IMR-90 (cell line): ENCODE data around the gene PTPRG. TPM values are rescaled to one million over a fixed set of nuclear protein-coding genes. Genes with fewer than 3 reads are reported as not detected.

Source experiments
- ATAC-seq: fragments of 200-7000 bp; cut with Tn5 transposase; 2 replicates; pipeline ENCODE4 v1.9.1; 2020; ENCODE audit warnings: low read depth, mild to moderate bottlenecking, moderate library complexity
- BruUV-seq: library from RNA; stranded (reverse); fragments of 400-500 nt; replicated peaks from 2 replicates; lab custom pipeline; 2021; lab: Mats Ljungman, UMichigan
- CTCF ChIA-PET: fragments of 300-600 bp; formaldehyde crosslinking; extraction: SDS; loops from one replicate; lab custom pipeline; 2021; ENCODE audit warnings: antibody characterized with exemption; lab: Yijun Ruan, JAX
- POLR2A ChIA-PET: fragments of 300-600 bp; sonication (Branson Sonifier 250); formaldehyde crosslinking; loops from one replicate; lab custom pipeline; 2022; ENCODE audit warnings: antibody characterized with exemption; ENCODE audit not compliant: unreplicated experiment; lab: Charles Lee
- DNase-seq: peaks from one replicate; pipeline ENCODE4 v3.0.0; 2013
- H2AFZ ChIP-seq: replicated peaks from 2 replicates; pipeline ENCODE3; 2013; ENCODE audit warnings: low read length, mild to moderate bottlenecking; ENCODE audit not compliant: poor library complexity
- H2AK5ac ChIP-seq: 2 replicates; pipeline ENCODE4 v1.6.1; 2013; ENCODE audit warnings: low read depth, low read length, inconsistent platforms
- H2AK9ac ChIP-seq: replicated peaks from 2 replicates; pipeline ENCODE3; 2013; ENCODE audit warnings: mild to moderate bottlenecking, low read depth, low read length, moderate library complexity; ENCODE audit not compliant: poor library complexity
- H2BK120ac ChIP-seq: 2 replicates; pipeline ENCODE4 v1.6.1; 2013; ENCODE audit warnings: low read depth, low read length, inconsistent platforms
- H2BK15ac ChIP-seq: 3 replicates; pipeline ENCODE4 v1.6.1; 2013; ENCODE audit warnings: low read depth, low read length, inconsistent platforms
- H2BK20ac ChIP-seq: 2 replicates; pipeline ENCODE4 v1.6.1; 2013; ENCODE audit warnings: low read depth, mild to moderate bottlenecking, inconsistent platforms, low read length, moderate library complexity
- H2BK5ac ChIP-seq: 2 replicates; pipeline ENCODE4 v1.6.1; 2013; ENCODE audit warnings: mild to moderate bottlenecking, low read depth, low read length, inconsistent platforms; ENCODE audit not compliant: poor library complexity, severe bottlenecking
- H3K14ac ChIP-seq: replicated peaks from 2 replicates; pipeline ENCODE4 v1.6.1; 2013; ENCODE audit warnings: low read depth, low read length, inconsistent platforms
- H3K18ac ChIP-seq: 2 replicates; pipeline ENCODE4 v1.6.1; 2013; ENCODE audit warnings: low read depth, low read length, control low read depth
- H3K23ac ChIP-seq: 2 replicates; pipeline ENCODE4 v1.6.1; 2013; ENCODE audit warnings: low read depth, low read length, inconsistent platforms
- H3K27ac ChIP-seq: 2 replicates; pipeline ENCODE4 v1.5.1; 2013; ENCODE audit warnings: mild to moderate bottlenecking, control low read depth, low read length; ENCODE audit not compliant: insufficient read depth
- H3K27me3 ChIP-seq: 2 replicates; pipeline ENCODE4 v1.6.1; 2013; ENCODE audit warnings: low read length; ENCODE audit not compliant: control insufficient read depth, insufficient read depth
- H3K36me3 ChIP-seq: 2 replicates; pipeline ENCODE4 v1.6.1; 2013; ENCODE audit warnings: low read length, mixed read lengths; ENCODE audit not compliant: control insufficient read depth, insufficient read depth
- H3K4ac ChIP-seq: 2 replicates; pipeline ENCODE4 v1.6.1; 2013; ENCODE audit warnings: low read depth, low read length, inconsistent platforms
- H3K4me1 ChIP-seq: 2 replicates; pipeline ENCODE4 v1.6.1; 2013; ENCODE audit warnings: low read length, mixed read lengths; ENCODE audit not compliant: control insufficient read depth, insufficient read depth
- H3K4me2 ChIP-seq: 2 replicates; pipeline ENCODE4 v1.6.1; 2013; ENCODE audit warnings: low read depth, mild to moderate bottlenecking, control low read depth, low read length, moderate library complexity
- H3K4me3 ChIP-seq: 2 replicates; pipeline ENCODE4 v1.5.1; 2013; ENCODE audit warnings: low read depth, mild to moderate bottlenecking, control low read depth, low read length, moderate library complexity; ENCODE audit not compliant: insufficient read depth
- H3K56ac ChIP-seq: 2 replicates; pipeline ENCODE4 v1.6.1; 2013; ENCODE audit warnings: low read length, inconsistent platforms; ENCODE audit not compliant: insufficient read depth; ENCODE audit errors: extremely low read depth
- H3K79me1 ChIP-seq, 2 experiments: 2 replicates each; pipeline ENCODE4 v1.6.1; 2013; ENCODE audit warnings: low read length in 2 of 2, inconsistent platforms in 1 of 2, low read depth in 1 of 2
- H3K9ac ChIP-seq: 2 replicates; pipeline ENCODE4 v1.6.1; 2013; ENCODE audit warnings: low read depth, low read length, control low read depth
- H3K9me1 ChIP-seq: 2 replicates; pipeline ENCODE4 v1.6.1; 2013; ENCODE audit warnings: low read length, inconsistent platforms; ENCODE audit not compliant: insufficient read depth
- H3K9me3 ChIP-seq: 2 replicates; pipeline ENCODE4 v1.6.1; 2013; ENCODE audit warnings: low read length; ENCODE audit not compliant: control insufficient read depth, insufficient read depth
- H4K20me1 ChIP-seq: 2 replicates; pipeline ENCODE4 v1.6.1; 2013; ENCODE audit warnings: low read length, inconsistent platforms; ENCODE audit not compliant: insufficient read depth
- H4K5ac ChIP-seq: 2 replicates; pipeline ENCODE4 v1.6.1; 2013; ENCODE audit warnings: mild to moderate bottlenecking, low read depth, low read length, control low read depth
- H4K8ac ChIP-seq, 2 experiments: 2 replicates each; pipeline ENCODE4 v1.6.1; 2013; ENCODE audit warnings: low read depth in 2 of 2, low read length in 2 of 2, control low read depth in 1 of 2, inconsistent platforms in 1 of 2
- H4K91ac ChIP-seq: 2 replicates; pipeline ENCODE4 v1.6.1; 2013; ENCODE audit warnings: low read depth, low read length, inconsistent platforms; ENCODE audit not compliant: insufficient read depth
- BHLHE40 ChIP-seq: fragments of 150-350 bp; IDR thresholded peaks from 2 replicates; pipeline ENCODE4 v1.6.1; 2016; ENCODE audit warnings: mild to moderate bottlenecking, low read depth, low read length
- FOS ChIP-seq: fragments of 150-350 bp; IDR thresholded peaks from 2 replicates; pipeline ENCODE4 v1.6.1; 2016; ENCODE audit warnings: low read depth, low read length
- MAZ ChIP-seq: IDR thresholded peaks from 2 replicates; pipeline ENCODE4 v1.6.1; 2012; ENCODE audit warnings: low read depth, mild to moderate bottlenecking, low read length, improper control_type of control experiment, moderate library complexity, borderline replicate concordance
- NFE2L2 ChIP-seq: fragments of 150-350 bp; IDR thresholded peaks from 2 replicates; pipeline ENCODE4 v1.6.1; 2016; ENCODE audit warnings: low read depth, mild to moderate bottlenecking, low read length
- WGBS, 2 experiments: methylation state at CpG; one replicate each; pipeline versions ENCODE4 v1.1.5 to v1.1.7; 2013; ENCODE audit warnings: missing lambda C conversion rate in 2 of 2; ENCODE audit not compliant: insufficient read length in 1 of 2; ENCODE audit errors: extremely low coverage in 2 of 2; 5-methylcytosine and 5-hydroxymethylcytosine counted together
- dilution Hi-C: fragments of 300-500 bp; cut with HindIII; formaldehyde crosslinking; loops from one replicate; pipeline ENCODE4 v1.14.3; 2018; ENCODE audit warnings: low sequenced_read_pairs; ENCODE audit not compliant: unreplicated experiment
- in situ Hi-C: fragments of 300-500 bp; cut with MboI; formaldehyde crosslinking; loops from 3 replicates; pipeline ENCODE4 v1.14.3; 2019; ENCODE audit warnings: low sequenced_read_pairs, inconsistent platforms, mixed read lengths
- intact Hi-C: fragments of 100-400 bp; cut with micrococcal nuclease; formaldehyde crosslinking; loops from 2 replicates; pipeline ENCODE4 v1.10.0; 2022
- polyA plus RNA-seq, 3 experiments: library from polyadenylated mRNA; depleted of rRNA; stranded (reverse); fragments of >200 nt; gene quantifications; 2 replicates each; pipeline ENCODE4 v1.2.3, GENCODE V29; 2012; ENCODE audit warnings: low replicate concordance in 1 of 3
- total RNA-seq: library from RNA; depleted of rRNA; stranded (reverse); fragments of >200 nt; gene quantifications from 2 replicates; pipeline ENCODE4 v1.2.3, GENCODE V29; 2012

Gene PTPRG
- total and polyA plus RNA-seq, 2 of the 4 experiments (the other 2 are of a cell fraction): 7.7 to 31.0 TPM

- H3K27ac ChIP-seq: no peak overlapping the region
- no peak overlapping the region for H3K4ac ChIP-seq
- 0 out of 2 replicates have a peak, but pooled peaks cover 3% of the 10 kb centered on the region for H3K9me1 ChIP-seq
- no peaks in the 10 kb centered on the region for H3K27me3 ChIP-seq
- intact Hi-C loops (no loop called here), in situ Hi-C loops (no loop called here), dilution Hi-C loops (no loop called here)
- BruUV-seq: no TSS peak
- no peak for TF ChIP-seq MAZ
- TF ChIP-seq FOS: peak; percentile 26; the same call in 1 of the 2 replicates
- TF ChIP-seq BHLHE40: peak; percentile 41; the same call in 1 of the 2 replicates
- TF ChIP-seq NFE2L2: no peak
- no peak overlapping the region for H2AFZ ChIP-seq
- no peaks in the 10 kb centered on the region for H3K36me3 ChIP-seq
- H3K9ac ChIP-seq: no peak overlapping the region
- no peak overlapping the region for H3K4me2 ChIP-seq
- no peak overlapping the region for H3K4me3 ChIP-seq
- H4K5ac ChIP-seq: no peak overlapping the region
- no peaks in the 10 kb centered on the region for H3K9me3 ChIP-seq
- DNase-seq (peak; percentile 64), ATAC-seq (no peak)
- peaks cover 0 to 7% of the 10 kb centered on the region in 2 experiments; a peak in 1 of 4 replicates for H3K79me1 ChIP-seq
- H3K14ac ChIP-seq: no peak overlapping the region
- H3K4me1 ChIP-seq: peaks cover 2% of the 10 kb centered on the region; the same call in 1 of the 2 replicates
- no CpG with 5 or more reads among the region's 4 CpGs for WGBS, 2 experiments
- CTCF ChIA-PET: interaction anchor here (1.2 kb wide), 1 partner anchor 8 kb away, joined by 7 read pairs; no protein-coding TSS in a partner anchor
- H2AK9ac ChIP-seq: no peak overlapping the region
- H3K18ac ChIP-seq: no peak overlapping the region
- no peak overlapping the region for H2AK5ac ChIP-seq
- no peak overlapping the region for H4K8ac ChIP-seq
- no peak overlapping the region for H4K91ac ChIP-seq
- H2BK5ac ChIP-seq: no peak overlapping the region
- no peak overlapping the region for H2BK15ac ChIP-seq
- H2BK20ac ChIP-seq: no peak overlapping the region
- H4K20me1 ChIP-seq: no peaks in the 10 kb centered on the region
- POLR2A ChIA-PET: no interaction called here
- no peak overlapping the region for H3K23ac ChIP-seq
- H2BK120ac ChIP-seq: no peak overlapping the region
- no peak overlapping the region for H3K56ac ChIP-seq
These were observed 600.0 kb downstream of the PTPRG start for GRCh38 chr3:62161371-62161770.
